Measurements from ENCODE around the gene TRIM54.

DNA sequence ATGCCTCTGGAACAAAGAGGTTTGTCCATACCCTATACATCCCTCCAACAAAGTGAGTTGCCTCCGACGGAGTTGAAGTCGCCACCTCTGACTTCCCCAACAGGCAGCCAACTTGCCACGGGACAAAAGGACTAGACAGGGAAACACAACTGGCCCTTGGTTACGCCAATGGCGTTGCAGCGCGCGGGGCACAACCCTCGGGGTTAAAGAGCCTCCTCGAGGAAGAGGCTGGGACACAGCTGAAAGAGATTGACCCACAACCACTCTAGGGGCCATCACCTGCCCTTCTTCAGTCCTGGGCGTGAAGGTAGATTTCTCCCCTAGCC is 73.8 kb downstream of the TRIM54 start:
- TF ChIP-seq YY1 (IDR thresholded peaks at IDR 0.05) (no peak), SP1 (IDR thresholded peaks at IDR 0.05) (no peak), CTCF (IDR thresholded peaks at IDR 0.05; ENCODE audit: low read depth, low read length, missing input control) (no peak), RAD21 (IDR thresholded peaks at IDR 0.05) (no peak), HNF4G (IDR thresholded peaks at IDR 0.05) (no peak), RXRA (IDR thresholded peaks at IDR 0.05) (no peak), EGR1 (IDR thresholded peaks at IDR 0.05; ENCODE audit: low read depth in 2 of 2) (no peak), JUND (IDR thresholded peaks at IDR 0.05) (no peak)
